ENCODE measurements around the gene TCEAL8.
A peak's percentile ranks its signal among the peaks of the same experiment; 100 is the strongest.

The TCEAL8 gene

DNA sequence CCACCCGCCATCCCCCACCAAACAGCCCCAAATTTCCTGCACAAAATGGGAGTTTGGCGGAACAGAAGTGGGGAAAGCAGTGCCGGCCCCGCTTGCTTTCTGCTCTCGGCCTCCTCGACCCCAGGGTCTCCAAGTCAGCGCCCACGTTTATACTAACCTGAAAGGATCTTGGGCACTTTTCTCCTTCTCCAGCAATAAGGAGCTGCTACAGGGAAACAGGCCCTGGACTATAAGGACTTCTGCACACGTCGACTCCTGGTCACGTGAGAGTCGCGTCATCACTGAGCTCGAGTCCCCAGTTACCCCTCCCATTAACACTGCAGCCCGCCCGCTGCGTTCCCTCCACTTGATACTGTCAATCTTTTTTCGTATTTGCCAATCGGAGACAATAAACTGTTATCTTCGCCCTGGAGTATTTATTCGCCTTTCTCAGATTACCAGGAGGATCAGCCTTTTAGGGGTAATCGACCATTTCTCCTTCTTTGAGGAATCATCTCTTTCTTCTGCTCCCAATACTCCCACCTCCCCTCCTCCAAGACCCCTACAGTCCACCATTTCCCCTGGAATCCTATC lies at the start of gene TCEAL8:
Gene TCEAL8, minus strand, starts transcription at position 235 of the 573 bp plus-strand sequence. CDS start 1,176 bp downstream, outside the sequence.
- Mint-ChIP-seq H3K9me3 (no peaks in the 10 kb centered on the region), H3K27ac (peak within 1 kb of the TSS; percentile 93), H3K4me1 (peaks cover 17% of the 10 kb centered on the region), H3K27me3 (no peaks in the 10 kb centered on the region), H3K36me3 (ENCODE audit: low read depth) (peaks cover 9% of the 10 kb centered on the region), H3K4me3 (peak within 1 kb of the TSS; percentile 95)
- ATAC-seq (peak; percentile 84), DNase-seq (peak; percentile 63)

- no peaks in the 10 kb centered on the region for H3K27me3 Mint-ChIP-seq
- H3K4me1 Mint-ChIP-seq: peaks cover 12% of the 10 kb centered on the region
- H3K36me3 Mint-ChIP-seq (ENCODE audit: low read depth): no peaks in the 10 kb centered on the region
- no peak overlapping the region for H3K4me3 Mint-ChIP-seq
- no peak for DNase-seq
- H3K9me3 Mint-ChIP-seq: peaks cover 5% of the 10 kb centered on the region
- no peak overlapping the region for H3K27ac Mint-ChIP-seq
- no peak for ATAC-seq
Observed at GRCh38 chrX:103304705-103305104, 49.8 kb upstream of the TCEAL8 start.

GRCh38 chrX:103293118-103293517 lies 38.2 kb upstream of the TCEAL8 start:
- no peaks in the 10 kb centered on the region for H3K27me3 Mint-ChIP-seq
- no peak overlapping the region for H3K27ac Mint-ChIP-seq
- ATAC-seq (no peak), DNase-seq (no peak)
- H3K9me3 Mint-ChIP-seq: no peaks in the 10 kb centered on the region
- no peak overlapping the region for H3K4me3 Mint-ChIP-seq
- no peaks in the 10 kb centered on the region for H3K4me1 Mint-ChIP-seq
- no peaks in the 10 kb centered on the region for H3K36me3 Mint-ChIP-seq (ENCODE audit: low read depth)

DNA sequence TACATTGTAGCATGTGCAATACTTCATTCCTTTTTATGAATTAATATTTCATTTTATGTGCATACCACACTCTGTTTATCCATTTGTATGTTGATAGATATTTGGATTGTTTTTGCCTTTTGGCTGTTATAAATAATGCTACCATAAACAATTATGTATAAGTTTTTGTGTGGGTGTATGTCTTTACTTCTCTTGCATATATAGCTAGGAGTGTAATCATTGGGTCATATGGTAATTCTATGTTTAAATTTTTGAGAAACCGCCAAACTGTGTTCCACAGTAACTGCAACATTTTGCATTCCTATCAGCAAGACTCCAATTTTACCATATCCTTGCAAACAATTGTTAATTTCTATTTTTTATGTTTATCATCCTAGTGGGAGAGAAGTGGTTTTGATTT lies 24.7 kb upstream of the TCEAL8 start:
- peaks cover 8% of the 10 kb centered on the region for H3K4me1 Mint-ChIP-seq
- DNase-seq: no peak
- H3K36me3 Mint-ChIP-seq (ENCODE audit: low read depth): no peaks in the 10 kb centered on the region
- H3K27me3 Mint-ChIP-seq: peaks cover 42% of the 10 kb centered on the region
- H3K27ac Mint-ChIP-seq: no peak overlapping the region
- no peak for ATAC-seq
- no peak overlapping the region for H3K4me3 Mint-ChIP-seq
- no peaks in the 10 kb centered on the region for H3K9me3 Mint-ChIP-seq

DNA sequence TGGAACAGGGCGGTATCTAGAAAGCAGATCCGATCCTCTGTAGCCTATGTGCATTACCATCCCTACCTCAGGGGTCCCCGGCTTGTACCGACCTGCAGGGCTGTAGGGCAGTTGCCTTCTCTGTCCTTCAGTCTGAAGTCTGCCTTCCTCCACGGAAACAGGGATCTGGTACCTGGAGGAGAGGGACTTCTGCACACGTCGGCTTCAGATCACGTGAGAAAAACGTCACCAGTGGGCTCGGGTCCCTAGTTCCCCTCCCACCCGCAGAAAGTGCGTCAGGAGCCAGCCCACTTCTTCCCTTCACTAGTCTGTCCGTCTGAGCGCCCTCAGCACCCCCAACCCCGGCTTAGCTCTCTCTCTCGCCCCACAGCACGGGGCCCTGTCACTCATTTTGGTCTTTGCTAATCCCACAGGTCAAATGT lies 21.6 kb upstream of the TCEAL8 start, which contains the start of gene TCEAL5:
Gene TCEAL5, minus strand, starts transcription at position 170 of the 422 bp plus-strand sequence. CDS start 2,187 bp downstream, outside the sequence.
- peaks cover 47% of the 10 kb centered on the region for H3K27me3 Mint-ChIP-seq
- H3K4me3 Mint-ChIP-seq: peak within 1 kb of the TSS; percentile 75
- H3K36me3 Mint-ChIP-seq (ENCODE audit: low read depth): no peaks in the 10 kb centered on the region
- no peak within 1 kb of the TSS for H3K27ac Mint-ChIP-seq
- ATAC-seq (no peak), DNase-seq (no peak)
- no peaks in the 10 kb centered on the region for H3K9me3 Mint-ChIP-seq
- peaks cover 8% of the 10 kb centered on the region for H3K4me1 Mint-ChIP-seq

- Mint-ChIP-seq H3K27me3 (peaks cover 49% of the 10 kb centered on the region), H3K36me3 (ENCODE audit: low read depth) (no peaks in the 10 kb centered on the region), H3K27ac (no peak overlapping the region), H3K4me1 (peaks cover 8% of the 10 kb centered on the region), H3K9me3 (no peaks in the 10 kb centered on the region), H3K4me3 (peak overlapping the region; percentile 75)
- DNase-seq (no peak), ATAC-seq (no peak)
Observed at GRCh38 chrX:103275947-103276567, 21.1 kb upstream of the TCEAL8 start.

DNA sequence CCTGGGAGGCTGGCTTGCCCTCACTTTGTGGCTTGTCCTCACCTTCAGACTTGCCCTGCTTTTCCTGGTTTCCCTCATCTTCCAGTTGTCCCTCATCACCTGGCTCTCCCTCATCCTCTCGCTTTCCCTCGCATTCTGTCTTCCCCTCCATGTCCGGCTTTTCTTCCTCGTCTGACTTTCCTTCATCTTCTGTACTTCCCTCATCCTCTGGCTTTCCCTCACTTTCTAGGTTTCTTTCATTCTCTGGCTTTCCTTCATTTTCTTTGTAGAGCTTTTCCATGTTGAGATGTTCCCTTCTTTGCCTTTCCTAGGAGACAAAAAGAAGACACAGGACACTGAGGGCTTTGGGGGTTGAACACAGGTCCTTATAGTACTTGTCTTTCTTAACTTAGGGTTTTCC lies 19.3 kb upstream of the TCEAL8 start:
- H3K27ac Mint-ChIP-seq: no peak overlapping the region
- peaks cover 43% of the 10 kb centered on the region for H3K27me3 Mint-ChIP-seq

DNA sequence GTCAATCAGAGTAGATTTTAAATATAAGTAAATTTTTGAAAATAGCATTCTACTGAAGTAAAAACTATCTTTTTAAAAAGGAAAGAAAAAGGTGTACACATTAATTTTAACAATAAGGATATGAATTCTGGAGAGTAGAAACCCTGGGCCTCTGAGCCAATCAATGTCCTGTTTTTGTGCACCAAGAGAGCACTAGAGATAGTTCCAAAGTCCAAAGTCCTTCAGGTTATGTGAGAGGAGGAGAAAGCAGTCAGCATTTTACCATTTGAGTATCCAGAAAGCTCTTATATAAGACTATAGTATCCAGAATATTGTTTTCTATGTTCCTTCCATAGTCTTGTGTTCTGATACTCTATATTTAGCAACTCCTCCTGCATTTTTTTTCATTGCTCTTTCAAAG lies 3.3 kb upstream of the TCEAL8 start:
- Mint-ChIP-seq H3K27ac (no peak overlapping the region), H3K4me3 (no peak overlapping the region), H3K9me3 (no peaks in the 10 kb centered on the region), H3K4me1 (peaks cover 13% of the 10 kb centered on the region), H3K27me3 (peaks cover 1% of the 10 kb centered on the region), H3K36me3 (ENCODE audit: low read depth) (peaks cover 7% of the 10 kb centered on the region)
- ATAC-seq (no peak), DNase-seq (no peak)

More for the DNA sequence above, 19.3 kb upstream of the TCEAL8 start:
- ATAC-seq (no peak), DNase-seq (no peak)
- H3K4me3 Mint-ChIP-seq: no peak overlapping the region
- H3K36me3 Mint-ChIP-seq (ENCODE audit: low read depth): no peaks in the 10 kb centered on the region
- H3K4me1 Mint-ChIP-seq: peaks cover 8% of the 10 kb centered on the region
- no peaks in the 10 kb centered on the region for H3K9me3 Mint-ChIP-seq

- ATAC-seq (no peak), DNase-seq (no peak)
- H3K27ac Mint-ChIP-seq: no peak overlapping the region
- peaks cover 9% of the 10 kb centered on the region for H3K36me3 Mint-ChIP-seq (ENCODE audit: low read depth)
- no peaks in the 10 kb centered on the region for H3K9me3 Mint-ChIP-seq
- peaks cover 17% of the 10 kb centered on the region for H3K4me1 Mint-ChIP-seq
- H3K4me3 Mint-ChIP-seq: no peak overlapping the region
- H3K27me3 Mint-ChIP-seq: no peaks in the 10 kb centered on the region
Observed at GRCh38 chrX:103256651-103257050, 1.7 kb upstream of the TCEAL8 start.

- DNase-seq: peak; percentile 47
- Mint-ChIP-seq H3K4me1 (peaks cover 17% of the 10 kb centered on the region), H3K9me3 (no peaks in the 10 kb centered on the region)
Observed at GRCh38 chrX:103254171-103254824, 657 bp downstream of the TCEAL8 start.

DNA sequence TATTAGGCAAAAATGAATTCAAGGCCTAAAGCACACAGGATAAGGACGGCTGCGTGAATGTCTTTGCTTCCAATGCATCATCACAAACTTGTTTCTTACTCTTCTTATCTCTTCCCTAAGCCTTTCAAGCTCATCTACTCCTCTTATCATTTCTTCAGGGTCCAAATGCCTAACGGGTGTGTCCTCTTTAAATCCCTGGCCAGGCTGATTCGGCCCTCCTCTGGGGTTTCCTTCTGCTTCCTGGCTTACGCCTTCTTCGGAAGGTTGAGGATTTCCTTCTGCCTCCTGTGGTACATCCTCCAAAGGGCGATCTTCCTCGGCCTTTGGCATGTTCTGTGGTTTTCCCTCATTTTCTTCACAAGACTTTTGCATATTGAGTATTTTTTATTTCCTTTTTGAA lies 1.3 kb downstream of the TCEAL8 start:
- Mint-ChIP-seq H3K9me3 (no peaks in the 10 kb centered on the region), H3K4me3 (peak overlapping the region; percentile 95), H3K36me3 (ENCODE audit: low read depth) (peaks cover 9% of the 10 kb centered on the region), H3K27me3 (no peaks in the 10 kb centered on the region), H3K4me1 (peaks cover 17% of the 10 kb centered on the region), H3K27ac (peak overlapping the region; percentile 93)
- ATAC-seq (no peak), DNase-seq (no peak)

More at GRCh38 chrX:103254171-103254824, 657 bp downstream of the TCEAL8 start:
- Mint-ChIP-seq H3K27ac (peak overlapping the region; percentile 93), H3K4me3 (peak overlapping the region; percentile 95), H3K27me3 (no peaks in the 10 kb centered on the region), H3K36me3 (ENCODE audit: low read depth) (peaks cover 9% of the 10 kb centered on the region)
- peak; percentile 51 for ATAC-seq

DNA sequence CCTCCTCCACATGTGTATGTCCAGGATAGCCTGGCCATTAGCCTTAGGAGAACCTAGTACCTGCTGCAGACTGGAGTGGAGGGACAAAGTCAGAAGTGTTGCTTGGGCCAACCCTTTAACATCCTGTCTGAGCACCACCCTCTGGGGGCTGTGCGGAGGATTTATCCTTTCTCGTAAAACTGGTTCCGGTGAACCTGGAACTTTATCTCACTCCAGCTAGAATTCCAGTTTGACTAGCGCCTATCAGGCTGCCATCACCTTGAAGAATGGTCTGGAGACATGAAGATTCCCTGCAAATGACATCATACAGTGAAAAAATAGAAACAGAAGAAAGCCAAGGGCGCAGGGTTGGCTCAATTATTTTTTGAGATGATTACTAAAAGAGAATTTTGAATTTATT lies 4.0 kb downstream of the TCEAL8 start:
- no peaks in the 10 kb centered on the region for H3K9me3 Mint-ChIP-seq
- H3K4me1 Mint-ChIP-seq: peaks cover 17% of the 10 kb centered on the region
- DNase-seq (no peak), ATAC-seq (no peak)
- H3K27ac Mint-ChIP-seq: no peak overlapping the region
- H3K4me3 Mint-ChIP-seq: no peak overlapping the region
- H3K36me3 Mint-ChIP-seq (ENCODE audit: low read depth): peaks cover 9% of the 10 kb centered on the region
- H3K27me3 Mint-ChIP-seq: no peaks in the 10 kb centered on the region

- no peaks in the 10 kb centered on the region for H3K9me3 Mint-ChIP-seq
- peaks cover 11% of the 10 kb centered on the region for H3K4me1 Mint-ChIP-seq
- peaks cover 9% of the 10 kb centered on the region for H3K36me3 Mint-ChIP-seq (ENCODE audit: low read depth)
- no peak overlapping the region for H3K4me3 Mint-ChIP-seq
- no peak overlapping the region for H3K27ac Mint-ChIP-seq
- no peaks in the 10 kb centered on the region for H3K27me3 Mint-ChIP-seq
- DNase-seq (no peak), ATAC-seq (no peak)
Observed at GRCh38 chrX:103249805-103250204, 5.2 kb downstream of the TCEAL8 start.

- H3K27ac Mint-ChIP-seq: no peak overlapping the region
- H3K36me3 Mint-ChIP-seq (ENCODE audit: low read depth): peaks cover 6% of the 10 kb centered on the region
- H3K4me3 Mint-ChIP-seq: no peak overlapping the region
- no peaks in the 10 kb centered on the region for H3K27me3 Mint-ChIP-seq
- ATAC-seq (no peak), DNase-seq (no peak)
- H3K9me3 Mint-ChIP-seq: no peaks in the 10 kb centered on the region
- peaks cover 6% of the 10 kb centered on the region for H3K4me1 Mint-ChIP-seq
Observed at GRCh38 chrX:103248553-103248952, 6.4 kb downstream of the TCEAL8 start.

- no peak overlapping the region for H3K4me3 Mint-ChIP-seq
- DNase-seq (no peak), ATAC-seq (no peak)
- H3K27me3 Mint-ChIP-seq: no peaks in the 10 kb centered on the region
- no peaks in the 10 kb centered on the region for H3K9me3 Mint-ChIP-seq
- no peak overlapping the region for H3K27ac Mint-ChIP-seq
- no peaks in the 10 kb centered on the region for H3K36me3 Mint-ChIP-seq (ENCODE audit: low read depth)
- no peaks in the 10 kb centered on the region for H3K4me1 Mint-ChIP-seq
Observed at GRCh38 chrX:103240155-103240554, 14.8 kb downstream of the TCEAL8 start.
